Measurements from ENCODE around the gene UBE2R2.
A peak's percentile ranks its signal among the peaks of the same experiment; 100 is the strongest.
"Not testable (repeated sequence)": the region's sequence is repeated elsewhere in the genome, so short reads cannot be mapped to it uniquely, and the experiment has no call there.

Gene UBE2R2

DNA sequence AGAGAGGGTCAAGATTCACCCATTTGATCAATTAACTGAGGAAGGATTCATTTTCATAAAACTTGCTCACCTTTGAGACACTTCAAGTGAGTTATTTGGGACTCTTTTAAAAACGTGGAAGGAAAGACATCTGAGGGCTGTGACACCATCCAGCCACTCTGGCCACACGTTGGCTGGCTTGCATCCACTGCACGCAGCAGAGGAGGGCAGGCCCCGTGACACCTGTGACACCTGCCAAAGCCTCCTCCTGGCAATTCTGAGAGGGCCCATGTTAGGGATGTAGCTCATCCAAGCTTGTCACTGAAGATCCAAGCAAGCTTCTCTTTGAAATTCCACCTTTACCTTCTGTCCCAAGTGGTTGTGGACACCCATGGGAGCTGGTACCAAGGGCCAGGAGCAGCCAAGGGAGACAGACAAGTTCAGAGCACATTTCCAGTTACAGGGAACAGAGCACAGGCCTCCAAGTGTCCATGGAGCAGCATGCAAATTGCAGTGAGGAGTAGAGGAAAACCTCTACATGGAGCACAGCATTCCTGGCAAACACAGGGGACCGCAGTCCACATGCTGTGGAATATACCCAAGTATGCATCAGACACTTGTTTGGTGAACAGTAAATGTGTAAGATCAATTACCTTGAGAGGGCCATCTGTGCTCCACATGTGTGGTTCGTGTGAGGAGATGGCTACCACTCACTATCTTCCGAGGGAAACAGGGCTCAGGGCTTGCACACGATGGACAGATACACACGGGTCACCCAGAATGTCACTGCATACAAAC, 16.8 kb upstream of the UBE2R2 start:
- no peak for DNase-seq

DNA sequence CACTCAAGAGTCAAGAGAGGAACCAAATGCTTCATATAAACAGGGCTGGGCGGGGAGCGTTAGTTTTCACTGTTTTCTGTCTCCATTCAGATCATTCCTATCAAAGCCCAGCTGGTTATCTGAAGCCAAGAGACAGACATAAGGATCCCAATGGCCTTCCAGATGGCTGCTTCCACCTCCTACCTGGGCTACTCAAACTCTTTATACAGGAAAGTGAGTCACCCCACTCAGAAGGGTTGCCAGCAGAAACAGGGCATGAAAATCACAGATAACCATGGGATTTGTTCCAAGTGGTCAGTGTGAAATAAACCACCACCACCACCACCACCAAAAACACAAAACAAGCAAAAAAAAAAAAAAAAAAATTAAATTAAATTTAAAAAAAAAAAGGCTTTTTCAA, 16.1 kb upstream of the UBE2R2 start:
- DNase-seq = no peak

DNA sequence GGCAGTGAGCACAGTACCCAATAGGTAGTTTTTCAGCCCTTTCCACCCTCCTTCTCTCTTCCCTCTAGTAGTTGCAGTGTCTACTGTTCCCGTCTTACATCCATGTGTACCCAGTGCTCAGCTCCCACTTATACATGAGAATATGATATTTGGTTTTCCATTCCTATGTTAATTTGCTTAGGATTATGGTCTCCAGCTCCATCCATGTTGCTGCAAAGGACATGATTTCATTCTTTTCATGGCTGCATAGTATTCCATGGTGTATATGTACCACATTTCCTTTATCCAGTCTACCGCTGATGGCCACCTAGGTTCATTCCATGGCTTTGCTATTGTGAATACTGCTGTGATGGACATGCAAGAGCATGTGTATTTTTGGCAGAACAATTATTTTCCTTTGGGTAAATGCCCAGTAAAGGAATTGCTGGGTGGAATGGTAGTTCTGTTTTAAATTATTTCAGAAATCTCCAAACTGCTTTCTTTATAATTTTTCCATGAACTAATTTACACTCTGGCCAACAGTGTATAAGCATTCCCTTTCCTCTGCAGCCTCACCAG, 14.9 kb upstream of the UBE2R2 start:
- not testable (repeated sequence) for DNase-seq

DNA sequence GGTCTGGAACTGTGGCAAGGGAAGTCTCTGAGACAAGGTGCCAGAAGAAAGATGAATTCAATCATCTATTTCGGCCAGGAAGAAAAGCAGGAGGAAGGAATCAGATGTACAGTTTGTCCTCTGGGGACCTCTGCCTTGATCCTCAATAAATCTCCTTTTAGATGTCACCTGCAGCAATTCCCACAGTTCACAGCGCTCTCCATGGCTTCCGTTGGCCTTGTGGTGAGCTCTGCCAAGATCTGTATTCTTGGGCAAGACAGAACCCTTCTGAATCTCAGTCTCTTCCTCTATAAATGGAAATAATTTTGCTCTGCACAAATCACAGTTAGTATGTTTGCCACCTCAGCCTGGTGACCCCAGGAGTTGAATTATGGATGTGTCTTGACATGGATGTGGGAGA, 12.8 kb upstream of the UBE2R2 start:
- not testable (repeated sequence) for DNase-seq

DNA sequence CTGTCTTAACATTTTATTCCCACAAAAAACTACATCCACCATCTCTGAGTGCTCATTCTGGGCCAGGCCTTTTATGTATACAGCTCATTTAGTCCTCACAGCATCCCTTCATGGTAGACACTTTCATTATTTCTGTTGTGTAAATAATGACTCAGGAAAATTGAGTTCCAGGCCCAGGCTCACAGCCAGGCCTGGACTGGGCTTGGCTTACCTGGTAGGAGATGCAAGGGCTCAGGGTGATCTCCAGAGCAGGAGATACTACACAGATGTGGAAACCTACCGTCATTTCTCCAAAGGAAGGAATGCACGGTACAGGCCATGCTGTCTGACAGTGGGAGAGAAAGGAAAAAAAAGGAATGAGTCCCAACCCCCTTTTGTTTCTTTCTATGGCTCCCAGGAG, 9.8 kb upstream of the UBE2R2 start:
- not testable (repeated sequence) for DNase-seq

DNA sequence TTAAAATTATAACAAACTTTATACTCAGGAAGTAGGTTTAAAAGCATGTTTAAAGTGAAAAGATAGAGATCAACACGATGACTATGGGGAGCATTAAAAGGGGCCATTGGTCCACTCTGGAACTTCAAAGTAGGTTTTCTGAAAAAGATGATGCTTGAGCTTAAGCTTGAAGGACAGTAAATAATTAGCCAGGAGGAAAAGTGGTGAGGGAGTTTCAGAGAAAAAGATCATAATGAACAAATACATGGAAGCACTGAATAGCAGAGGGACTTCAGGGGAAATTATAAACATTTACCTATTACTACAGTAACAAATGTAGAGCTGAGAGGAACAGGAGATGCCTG, 8.0 kb upstream of the UBE2R2 start:
- DNase-seq = not testable (repeated sequence)

DNA sequence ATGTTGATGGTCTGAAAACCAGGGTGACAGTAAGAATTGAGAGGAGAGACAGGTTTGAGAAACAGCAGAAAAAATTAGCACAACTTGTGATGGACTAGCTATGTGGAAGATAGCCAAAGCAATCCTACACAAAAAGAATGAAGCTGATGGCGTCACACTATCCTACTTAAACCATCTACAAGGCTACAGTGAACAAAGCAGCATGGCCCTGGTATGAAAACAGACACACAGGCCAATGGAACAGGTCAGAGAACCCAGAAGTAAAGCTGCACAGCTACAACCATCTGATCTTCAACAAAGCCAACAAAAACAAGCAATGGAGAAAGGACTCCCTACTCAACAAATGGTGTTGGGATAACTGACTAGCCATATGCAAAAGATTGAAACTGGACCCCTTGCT, 7.5 kb upstream of the UBE2R2 start:
- no peak for DNase-seq

DNA sequence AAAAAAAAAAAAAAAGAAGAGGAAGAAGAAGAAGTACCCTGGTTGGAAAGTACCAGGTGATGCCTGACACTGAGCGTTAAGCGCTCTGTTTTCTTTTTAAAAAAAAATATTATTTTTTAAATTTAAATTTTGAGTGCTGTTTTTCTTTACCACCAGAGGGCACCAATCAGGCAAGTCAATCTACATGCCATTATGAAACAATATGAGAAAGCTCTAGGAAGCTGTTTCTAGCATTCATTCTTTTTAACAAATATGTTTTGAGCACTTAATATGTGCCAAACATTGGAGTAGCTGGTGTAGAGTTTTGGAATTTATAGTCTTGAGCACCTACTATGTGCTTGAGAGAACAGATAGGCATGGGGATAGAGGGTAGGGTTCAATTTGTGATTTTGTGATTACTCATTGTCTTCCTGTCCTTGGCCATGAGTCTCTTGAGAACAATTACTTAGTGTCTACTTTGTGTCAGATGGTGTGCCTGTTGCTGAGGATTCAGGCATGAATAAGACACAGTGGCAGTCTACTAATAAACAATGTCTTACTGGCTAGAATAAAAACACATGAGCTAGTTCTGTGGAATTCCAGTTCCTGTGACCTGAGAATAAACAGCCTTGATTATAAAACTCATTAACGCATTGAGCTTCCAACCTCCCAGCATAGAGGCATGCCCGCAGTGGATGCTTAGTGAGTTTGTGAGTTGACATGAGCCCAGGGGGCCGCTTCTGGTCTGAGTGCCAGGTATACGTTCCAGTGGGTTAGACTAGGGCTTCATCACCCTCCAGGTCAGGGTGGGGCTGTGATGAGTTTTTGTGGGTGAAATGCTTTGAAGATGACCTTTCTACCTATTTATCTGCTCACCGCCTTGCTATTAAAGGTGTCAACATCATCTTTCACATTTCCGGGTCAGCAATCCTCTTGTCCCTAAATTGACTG, 3.0 kb upstream of the UBE2R2 start:
- peak; percentile 14 for DNase-seq

DNA sequence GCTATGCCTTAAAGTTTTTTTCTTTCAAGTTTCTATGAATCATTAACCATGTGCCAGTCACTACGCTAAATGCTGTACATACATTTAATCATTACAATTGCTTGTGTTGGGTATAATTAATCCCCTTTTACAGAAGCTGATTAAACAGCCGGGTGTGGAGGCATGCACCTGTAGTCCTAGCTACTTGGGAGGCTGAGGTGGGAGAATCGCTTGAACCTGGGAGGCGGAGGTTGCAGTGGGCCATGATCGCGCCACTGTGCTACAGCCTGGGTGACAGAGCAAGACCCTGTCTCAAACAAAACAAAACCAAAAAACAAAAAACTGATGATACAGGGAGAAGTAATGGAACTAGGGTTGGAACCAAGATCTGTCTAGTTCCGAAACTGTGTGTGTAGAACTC, 1.2 kb upstream of the UBE2R2 start:
- DNase-seq = no peak

DNA sequence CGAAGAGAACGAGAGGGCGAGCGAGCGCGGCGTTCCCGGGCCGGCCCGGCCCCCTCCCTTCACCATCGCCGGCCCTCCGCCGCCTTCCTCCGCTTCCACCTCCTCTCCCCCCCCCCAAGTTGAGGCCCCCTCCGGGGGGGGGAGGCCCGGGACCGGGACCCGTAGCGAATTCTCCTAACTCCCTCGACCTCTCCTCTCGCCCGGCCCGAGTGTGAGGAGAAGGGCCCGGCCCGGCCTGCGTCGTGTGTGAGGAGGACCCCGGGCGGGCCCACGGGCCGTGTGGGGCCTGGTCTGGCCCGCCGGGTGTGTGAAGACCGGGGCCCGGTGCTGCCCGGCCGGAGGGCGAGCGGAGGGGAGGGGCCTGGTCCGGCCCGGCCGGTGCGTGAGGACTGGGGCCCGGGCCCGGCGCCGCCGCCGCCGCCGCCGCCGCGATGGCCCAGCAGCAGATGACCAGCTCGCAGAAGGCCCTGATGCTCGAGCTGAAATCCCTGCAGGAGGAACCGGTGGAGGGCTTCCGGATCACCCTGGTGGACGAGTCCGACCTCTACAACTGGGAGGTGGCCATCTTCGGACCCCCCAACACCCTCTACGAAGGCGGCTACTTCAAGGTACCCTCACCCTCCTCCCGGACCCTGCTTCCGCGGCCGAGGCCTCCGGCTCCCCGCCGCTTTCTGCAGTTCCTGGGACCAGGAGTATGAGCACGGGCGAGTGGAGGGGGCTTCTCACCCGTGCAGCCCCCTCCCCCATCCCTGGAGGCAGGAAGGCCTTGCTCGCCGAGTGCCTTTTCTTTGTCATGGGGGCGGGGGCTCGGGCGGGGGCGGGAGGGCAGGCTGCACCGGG, 587 bp downstream of the UBE2R2 start:
- DNase-seq = peak; percentile 24

DNA sequence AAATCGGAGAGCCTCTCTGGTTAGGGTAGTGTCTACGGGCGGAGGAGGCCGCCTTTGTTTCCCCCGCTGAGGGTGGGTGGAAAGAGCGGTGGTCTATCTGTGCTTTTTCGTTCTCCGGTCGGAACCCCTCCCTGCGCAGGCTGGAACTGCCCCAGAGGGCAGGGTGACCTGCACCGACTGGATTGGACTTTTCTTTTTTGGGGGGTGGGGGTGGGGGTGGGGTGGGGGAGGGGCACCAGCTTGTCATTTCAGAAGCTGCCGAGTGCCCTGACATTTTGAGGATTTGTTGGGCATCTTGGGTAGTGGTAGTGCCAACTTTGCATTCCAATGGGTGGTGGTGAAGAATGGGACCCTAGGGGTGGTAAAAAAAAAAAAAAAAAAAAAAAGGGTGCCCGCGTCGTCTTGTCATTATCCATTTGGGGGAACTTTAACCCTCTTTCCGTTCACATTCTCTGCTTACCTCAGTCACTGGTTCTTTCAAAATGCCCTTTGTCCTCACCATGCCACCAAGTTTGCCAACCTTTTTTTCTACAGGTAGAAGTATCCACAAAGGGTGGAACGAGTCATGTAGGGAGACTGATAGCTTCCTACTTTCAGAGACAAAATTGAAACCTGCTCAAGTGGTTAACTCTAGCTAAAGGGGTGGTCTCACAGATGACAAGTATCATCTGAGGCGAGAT, 1.3 kb downstream of the UBE2R2 start:
- DNase-seq = no peak

DNA sequence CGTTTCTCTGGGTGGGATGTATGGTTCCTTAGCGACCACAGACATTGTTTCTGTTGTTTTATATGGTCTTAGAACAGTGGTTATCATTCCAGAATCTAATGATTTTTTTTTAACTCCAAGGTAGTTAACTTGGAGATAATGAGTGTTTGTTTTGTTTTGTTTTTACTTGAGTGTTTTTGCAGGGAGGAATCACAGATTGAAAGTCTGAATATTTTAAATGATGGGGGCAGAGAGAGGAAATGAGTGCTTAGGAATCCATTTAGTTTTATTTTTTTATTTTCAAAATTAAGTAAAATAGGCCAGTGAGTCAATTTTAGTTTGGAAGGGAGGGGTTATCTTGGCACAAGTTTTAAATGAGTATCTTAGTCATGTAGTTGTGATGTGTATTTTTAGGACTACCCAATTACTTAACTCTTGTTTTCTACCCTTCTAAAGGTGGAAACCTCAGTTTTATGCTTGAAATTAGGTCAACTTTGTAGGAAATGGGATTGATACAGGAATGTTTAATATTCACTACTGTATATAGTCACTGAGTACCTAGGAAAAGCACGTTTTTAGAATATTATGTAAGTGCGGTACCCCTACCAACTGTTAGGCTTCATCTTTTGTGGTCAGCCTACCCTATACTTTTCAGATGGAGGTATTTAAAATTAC, 2.0 kb downstream of the UBE2R2 start:
- no peak for DNase-seq

DNA sequence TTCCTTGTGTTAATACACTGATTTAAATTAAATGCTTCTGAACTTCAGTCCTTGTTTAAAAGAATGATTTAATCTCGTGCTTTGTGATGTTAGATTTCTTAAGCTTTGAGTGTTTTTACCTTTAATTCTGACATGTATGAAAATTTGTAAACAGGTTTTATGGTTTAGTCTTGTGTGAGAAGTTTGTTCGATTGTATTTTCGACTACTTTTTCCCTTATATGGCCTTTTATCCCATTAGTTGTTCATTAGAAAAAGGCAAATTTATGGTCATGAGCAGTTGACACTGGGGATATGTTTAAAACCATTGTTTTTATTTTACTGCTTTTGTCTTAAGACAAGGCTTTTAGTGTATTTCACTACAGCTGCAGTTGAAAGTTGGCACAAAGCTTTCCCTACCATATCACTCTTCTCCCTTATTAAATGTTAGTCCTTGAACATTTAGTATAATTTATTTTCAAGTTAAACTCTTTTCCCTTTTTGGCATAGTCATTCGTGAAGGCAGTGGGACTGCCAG, 3.3 kb downstream of the UBE2R2 start:
- DNase-seq = no peak

DNA sequence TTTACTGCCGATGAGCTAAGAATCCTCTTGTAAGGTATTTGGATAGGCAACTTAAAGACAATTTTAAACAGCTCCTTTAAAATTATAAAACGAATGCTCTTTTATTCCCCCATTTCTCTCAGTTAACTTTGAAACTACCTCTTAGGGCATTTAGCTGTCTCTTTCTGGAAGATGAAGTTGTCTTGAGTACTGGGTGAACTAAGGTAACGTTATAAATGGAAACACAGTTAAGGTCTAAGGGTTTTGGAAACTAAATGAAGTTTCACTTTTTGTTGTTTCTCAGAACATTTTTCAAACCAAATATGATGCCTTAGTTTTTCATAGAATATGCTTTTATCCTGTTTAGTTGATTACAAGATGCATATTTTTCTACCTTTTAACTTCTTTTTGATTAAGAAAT, 6.8 kb downstream of the UBE2R2 start:
- no peak for DNase-seq

DNA sequence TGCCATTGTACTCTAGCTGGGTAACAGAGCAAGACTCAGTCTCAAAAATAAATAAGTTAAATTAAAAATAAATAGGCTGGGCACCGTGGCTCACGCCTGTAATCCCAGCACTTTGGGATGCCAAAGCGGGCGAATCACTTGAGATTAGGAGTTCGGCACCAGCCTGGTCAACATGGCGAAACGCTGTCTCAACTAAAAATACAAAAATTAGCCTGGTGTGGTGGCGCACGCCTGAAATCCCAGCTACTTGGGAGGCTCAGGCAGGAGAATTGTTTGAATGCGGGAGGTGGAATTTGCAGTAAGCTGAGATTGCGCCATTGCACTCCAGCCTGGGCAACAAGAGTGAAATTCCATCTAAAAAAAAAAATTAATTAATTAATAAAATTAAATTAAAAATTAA, 10.3 kb downstream of the UBE2R2 start:
- not testable (repeated sequence) for DNase-seq

DNA sequence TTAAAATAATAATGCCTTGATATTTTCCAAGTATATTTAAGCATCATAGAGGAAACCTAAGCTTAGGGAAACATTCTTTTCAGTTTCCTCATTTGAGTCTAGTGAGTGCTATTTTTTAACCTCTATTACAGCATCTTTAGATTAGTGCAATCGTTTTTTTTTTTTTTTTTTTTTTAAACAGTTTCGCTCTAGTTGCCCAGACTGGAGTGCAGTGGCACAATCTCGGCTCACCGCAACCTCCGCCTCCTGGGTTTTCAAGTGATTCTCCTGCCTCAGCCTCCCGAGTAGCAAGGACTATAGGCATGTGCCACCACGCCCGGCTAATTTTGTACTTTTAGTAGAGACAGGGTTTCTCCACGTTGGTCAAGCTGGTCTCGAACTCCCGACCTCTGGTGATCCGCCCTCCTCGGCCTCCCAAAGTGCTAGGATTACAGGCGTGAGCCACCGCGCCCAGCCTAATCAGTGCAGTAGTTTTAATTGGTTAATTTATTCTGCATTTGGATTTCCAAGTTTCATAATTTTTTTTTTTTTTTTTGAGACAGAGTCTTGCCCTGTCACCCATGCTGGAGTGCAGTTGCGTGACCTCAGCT, 12.8 kb downstream of the UBE2R2 start:
- DNase-seq = not testable (repeated sequence)

DNA sequence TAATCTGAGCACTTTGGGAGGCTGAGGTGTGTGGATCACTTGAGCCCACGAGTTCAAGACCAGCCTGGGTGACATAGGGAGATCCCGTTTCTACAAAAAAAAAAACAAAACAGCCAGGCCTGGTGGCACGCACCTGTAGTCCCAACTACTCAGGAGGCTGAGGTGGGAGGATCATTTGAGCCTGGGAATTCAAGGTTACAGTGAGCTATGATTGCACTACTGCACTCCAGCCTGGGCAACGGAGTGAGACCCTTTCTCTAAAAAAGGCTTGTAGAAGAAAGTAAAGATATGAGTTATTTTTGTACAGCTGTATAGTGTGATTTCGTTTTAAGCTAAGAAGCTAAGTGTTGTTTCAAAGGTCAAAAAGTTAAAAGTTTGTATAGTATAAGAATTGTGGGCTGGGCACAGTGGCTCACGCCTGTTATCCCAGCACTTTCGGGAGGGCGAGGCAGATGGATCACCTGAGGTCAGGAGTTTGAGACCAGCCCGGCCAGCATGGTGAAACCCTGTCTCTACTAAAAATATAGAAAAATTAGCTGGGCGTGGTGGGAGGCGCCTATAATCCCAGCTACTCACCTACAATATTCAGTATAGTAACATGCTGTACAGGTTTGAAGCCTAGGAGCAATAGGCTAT, 18.8 kb downstream of the UBE2R2 start:
- DNase-seq = no peak

DNA sequence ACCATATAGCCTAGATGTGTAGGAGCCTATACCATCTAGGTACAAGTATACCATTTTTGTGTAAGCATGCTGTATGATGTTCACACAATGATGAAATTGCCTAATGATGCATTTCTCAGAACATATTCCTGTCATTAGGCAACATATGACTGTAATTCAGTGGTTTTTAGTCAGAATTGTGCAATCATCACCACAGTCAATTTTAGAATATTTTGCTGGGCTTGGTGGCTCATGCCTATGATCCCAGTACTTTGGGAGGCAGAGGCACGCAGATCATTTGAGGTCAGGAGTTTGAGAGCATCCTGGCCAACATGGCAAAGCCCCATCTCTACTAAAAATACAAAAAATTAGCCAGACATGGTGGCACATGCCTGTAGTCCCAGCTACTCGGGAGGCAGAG, 19.3 kb downstream of the UBE2R2 start:
- not testable (repeated sequence) for DNase-seq

DNA sequence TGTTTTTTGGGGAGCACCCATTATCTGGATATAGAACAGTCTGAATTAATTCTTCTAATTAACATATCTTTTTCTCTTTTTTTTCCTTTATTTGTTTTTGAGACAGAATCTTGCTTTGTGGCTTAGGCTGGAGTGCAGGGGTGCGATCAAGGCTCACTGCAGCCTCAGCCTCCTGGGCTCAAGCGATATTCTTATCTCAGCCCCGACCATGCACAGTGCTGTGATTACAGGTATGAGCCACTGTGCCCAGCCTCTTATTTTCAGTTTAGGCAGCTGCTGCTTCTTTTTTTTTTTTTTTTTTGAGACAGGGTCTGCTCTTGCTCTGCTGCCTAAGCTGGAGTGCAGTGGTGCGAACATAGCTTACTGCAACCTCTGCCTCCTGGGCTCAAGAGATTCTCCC, 20.2 kb downstream of the UBE2R2 start:
- DNase-seq = no peak

DNA sequence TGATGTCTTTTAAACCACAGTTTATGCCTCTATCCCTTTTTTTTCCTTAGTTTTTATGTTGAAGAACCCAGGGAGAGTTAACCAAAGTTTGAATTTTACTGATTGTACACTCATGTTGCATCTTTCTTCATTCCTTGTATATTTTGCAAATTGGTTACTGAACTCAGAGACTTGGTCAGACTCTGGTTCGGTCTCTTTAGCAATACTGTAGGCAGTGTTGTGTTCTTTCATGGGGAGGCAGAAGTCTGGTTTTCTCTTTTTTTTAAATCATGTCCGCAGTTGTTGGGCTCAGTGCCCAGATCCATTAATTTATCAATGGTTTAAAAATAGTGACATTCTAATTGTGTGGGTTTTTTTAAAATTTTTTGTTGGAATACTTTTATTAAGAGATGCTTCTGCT, 23.4 kb downstream of the UBE2R2 start:
- no peak for DNase-seq
